KOPT-K1 (cell line): ENCODE results near the gene ANXA11.
A peak's percentile ranks its signal among the peaks of the same experiment; 100 is the strongest.
"Not testable (repeated sequence)": the region's sequence is repeated elsewhere in the genome, so short reads cannot be mapped to it uniquely, and the experiment has no call there.

ENCODE experiments used
- H3K27ac ChIP-seq: fragments of 200-600 bp; sonication (generic); 2 replicates; pipeline ENCODE4 v1.5.1; 2016; ENCODE audit warnings: antibody characterized with exemption, mild to moderate bottlenecking, low read depth, low read length; ENCODE audit not compliant: poor library complexity, severe bottlenecking
- H3K36me3 ChIP-seq: fragments of 200-600 bp; sonication (generic); 2 replicates; pipeline ENCODE4 v1.5.1; 2017; ENCODE audit warnings: antibody characterized with exemption, mild to moderate bottlenecking, low read length, moderate library complexity; ENCODE audit not compliant: insufficient read depth
- H3K9me3 ChIP-seq: fragments of 200-600 bp; sonication (generic); 2 replicates; pipeline ENCODE4 v1.5.1; 2017; ENCODE audit warnings: antibody characterized with exemption, low read length, mild to moderate bottlenecking; ENCODE audit not compliant: insufficient read depth, poor library complexity, severe bottlenecking

The ANXA11 gene

DNA sequence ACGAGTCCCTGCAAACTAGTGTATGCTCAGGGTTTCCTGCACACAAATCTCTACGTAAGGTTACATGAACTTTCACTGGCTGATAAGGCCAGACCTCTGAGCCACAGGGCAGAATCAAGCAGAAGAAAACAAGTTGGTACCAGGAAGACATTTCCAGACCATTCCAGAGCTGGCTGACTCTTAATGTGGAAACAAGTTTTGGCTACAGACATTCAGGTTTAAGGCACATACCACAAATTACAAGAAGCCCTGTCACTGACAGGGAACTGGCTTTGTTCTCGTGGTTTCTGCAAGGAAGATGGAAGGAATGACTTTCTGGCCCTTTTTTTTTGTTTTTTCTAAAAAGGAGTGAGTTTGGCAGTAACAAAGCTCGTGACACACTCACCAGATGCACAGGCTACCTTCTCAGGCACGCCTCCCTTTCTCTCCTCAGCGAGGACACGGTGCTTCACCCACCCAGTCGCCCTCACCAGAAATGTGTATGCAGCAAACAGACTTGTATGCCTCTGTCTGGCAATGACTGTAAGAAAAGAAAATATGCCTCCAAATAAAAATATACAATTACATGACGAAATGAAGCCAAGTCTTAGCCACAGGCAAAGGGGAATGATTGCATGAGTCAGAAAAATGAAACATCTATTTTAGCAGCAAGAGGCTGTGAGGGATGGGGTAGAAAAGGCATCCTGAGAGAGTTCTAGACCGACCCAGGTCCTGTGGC lies 50.2 kb downstream of the ANXA11 start:
- no peaks in the 10 kb centered on the region for H3K9me3 ChIP-seq
- H3K36me3 ChIP-seq = peaks cover 99% of the 10 kb centered on the region
- no peak overlapping the region for H3K27ac ChIP-seq

DNA sequence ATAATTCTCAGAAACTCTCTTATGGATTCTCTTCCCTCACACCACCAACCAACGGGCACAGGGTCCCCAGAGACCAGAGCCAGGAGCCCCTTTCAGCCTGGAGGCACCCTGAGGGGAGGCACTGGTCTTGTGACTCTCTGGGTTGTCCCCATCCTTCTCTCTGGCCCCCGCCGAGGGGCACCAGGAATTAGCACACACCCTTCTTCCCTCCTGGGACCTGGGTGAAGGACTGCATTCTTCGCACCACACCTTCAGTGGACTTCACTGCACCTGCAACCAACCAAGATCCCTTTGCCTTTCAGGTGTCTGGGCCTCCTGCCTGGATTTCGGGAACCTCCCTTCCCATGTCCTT lies 50.7 kb downstream of the ANXA11 start:
- no peak overlapping the region for H3K27ac ChIP-seq
- peaks cover 99% of the 10 kb centered on the region for H3K36me3 ChIP-seq

DNA sequence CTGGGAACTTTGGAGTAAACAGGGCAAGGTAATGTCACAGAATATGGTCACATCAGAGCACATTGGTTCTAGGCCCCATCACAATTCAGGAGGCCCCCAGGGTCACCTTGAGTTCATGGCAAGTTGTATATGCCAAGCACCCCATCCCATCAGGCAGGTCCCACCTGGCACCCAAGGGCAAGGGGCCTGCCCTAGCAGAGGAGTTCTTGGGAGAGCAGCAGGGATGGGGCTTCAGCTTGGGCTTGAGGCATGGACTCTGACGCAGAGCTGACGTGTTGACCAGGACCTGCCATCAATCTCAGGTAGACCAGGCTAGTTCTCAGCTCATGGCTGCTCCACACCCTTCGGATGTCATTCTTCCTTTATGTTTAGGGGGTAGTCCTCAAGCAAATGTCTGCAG lies 51.9 kb downstream of the ANXA11 start:
- H3K9me3 ChIP-seq = no peaks in the 10 kb centered on the region
- no peak overlapping the region for H3K27ac ChIP-seq

More for the DNA sequence above, 50.7 kb downstream of the ANXA11 start:
- no peaks in the 10 kb centered on the region for H3K9me3 ChIP-seq

DNA sequence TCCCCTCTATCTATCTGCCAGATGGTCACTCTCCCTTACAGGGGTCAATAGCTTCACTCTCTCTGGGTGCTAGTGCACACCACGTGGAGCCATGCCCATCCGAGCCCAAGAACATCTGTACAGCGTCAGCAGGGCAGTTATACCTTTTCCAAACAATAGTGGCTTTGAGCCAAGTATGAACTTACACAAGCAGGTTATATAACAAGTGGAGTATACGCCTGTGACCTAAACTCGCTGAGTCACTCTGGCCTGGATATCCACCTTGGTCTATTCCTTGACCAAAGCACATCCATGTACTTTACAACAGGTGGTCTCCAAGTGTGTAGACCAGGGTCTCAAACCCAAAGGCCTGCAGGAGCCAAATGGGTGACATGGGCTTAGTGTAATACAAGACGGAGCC lies 52.5 kb downstream of the ANXA11 start:
- Histone ChIP-seq H3K27ac (no peak overlapping the region), H3K9me3 (no peaks in the 10 kb centered on the region), H3K36me3 (peaks cover 97% of the 10 kb centered on the region)

More for the DNA sequence above, 51.9 kb downstream of the ANXA11 start:
- H3K36me3 ChIP-seq = peaks cover 97% of the 10 kb centered on the region

DNA sequence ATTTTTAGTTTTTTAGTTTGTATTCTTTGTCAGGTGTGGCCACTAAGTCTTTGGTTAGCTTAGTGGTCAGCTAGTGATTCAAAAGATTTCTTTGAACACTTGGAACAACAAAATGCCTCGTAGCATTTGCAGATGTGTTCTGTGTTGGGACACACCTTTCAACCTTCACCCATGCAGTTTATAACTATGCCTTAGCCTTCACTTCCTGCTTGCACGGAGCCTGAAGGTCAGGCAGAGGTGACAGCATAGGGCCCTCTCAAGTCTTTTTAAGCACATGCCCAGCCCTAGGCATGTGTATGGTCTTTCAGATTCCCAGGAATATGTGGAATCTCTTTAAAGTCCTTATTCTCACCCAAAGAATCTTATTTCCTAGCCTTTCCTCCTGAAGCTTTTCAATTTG lies 55.2 kb downstream of the ANXA11 start:
- H3K27ac ChIP-seq = no peak overlapping the region
- no peaks in the 10 kb centered on the region for H3K9me3 ChIP-seq
- H3K36me3 ChIP-seq = peaks cover 74% of the 10 kb centered on the region

DNA sequence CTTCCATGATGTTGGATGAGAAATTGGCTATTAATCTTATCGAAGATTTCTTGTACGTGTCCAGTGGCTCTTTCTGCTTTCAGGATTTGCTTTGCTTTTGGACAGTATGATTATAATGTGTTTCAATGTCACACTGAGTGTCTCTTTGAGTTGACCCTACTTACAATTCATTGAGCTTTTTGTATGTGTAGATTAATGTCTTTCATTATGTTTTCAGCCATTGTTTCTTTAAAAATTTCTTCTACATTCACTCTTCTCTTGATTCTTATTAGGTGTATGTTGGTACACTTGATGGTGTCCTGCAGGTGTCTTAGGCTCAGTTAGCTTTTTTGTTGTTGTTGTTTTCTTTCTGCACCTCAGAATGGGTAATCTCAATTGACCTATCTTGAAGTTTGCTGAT lies 56.2 kb downstream of the ANXA11 start:
- Histone ChIP-seq H3K9me3 (no peaks in the 10 kb centered on the region), H3K36me3 (peaks cover 63% of the 10 kb centered on the region), H3K27ac (no peak overlapping the region)

DNA sequence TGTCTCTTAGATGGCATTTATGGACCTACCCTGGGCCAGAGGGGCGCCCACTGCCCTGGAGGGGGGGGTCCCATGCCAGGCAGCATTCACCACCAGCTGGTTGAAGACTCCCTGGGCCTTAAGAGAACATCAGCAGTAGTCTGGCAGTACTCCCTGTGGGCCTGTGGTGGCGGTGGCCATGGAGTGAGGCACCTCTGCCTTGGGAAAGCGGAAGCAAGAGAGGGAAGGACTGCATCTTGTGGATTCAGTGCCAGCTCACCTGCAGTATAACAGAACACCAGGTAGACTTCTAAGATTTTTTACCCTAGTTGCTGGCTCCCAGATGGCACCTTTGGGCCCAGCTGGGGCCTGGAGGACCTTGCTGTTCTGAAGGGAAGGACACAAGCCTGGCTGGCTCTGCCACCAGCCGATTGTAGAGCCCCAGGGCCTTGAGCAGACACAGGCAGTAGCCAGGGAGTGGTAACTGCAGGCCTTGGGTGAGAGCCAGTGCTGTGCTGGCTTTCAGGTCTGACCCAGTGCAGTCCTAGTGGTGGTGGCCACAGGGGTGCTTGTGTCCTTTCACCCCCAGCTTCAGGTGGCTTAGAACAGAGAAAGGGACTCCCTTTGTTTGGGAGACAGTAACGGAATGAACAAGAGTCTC lies 57.1 kb downstream of the ANXA11 start:
- H3K27ac ChIP-seq = no peak overlapping the region
- H3K36me3 ChIP-seq = peaks cover 56% of the 10 kb centered on the region

DNA sequence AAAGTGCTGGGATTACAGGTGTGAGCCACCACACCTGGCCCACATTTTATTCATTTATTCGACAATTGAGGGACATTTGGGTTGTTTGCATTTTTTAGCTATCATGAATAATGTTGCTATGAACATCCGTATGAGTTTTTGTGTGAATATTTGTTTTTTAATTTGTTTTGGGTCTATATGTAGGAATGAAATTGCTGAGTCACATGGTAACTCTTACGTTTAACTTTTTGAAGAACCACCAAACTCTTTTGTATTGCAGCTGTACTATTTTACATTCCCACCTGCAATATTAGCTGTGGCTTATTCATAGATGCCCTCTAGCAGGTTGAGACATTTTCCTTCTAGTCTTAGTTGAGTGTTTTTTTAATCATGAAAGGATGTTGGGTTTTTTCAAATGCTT lies 58.4 kb downstream of the ANXA11 start:
- Histone ChIP-seq H3K36me3 (peaks cover 43% of the 10 kb centered on the region), H3K9me3 (no peaks in the 10 kb centered on the region), H3K27ac (no peak overlapping the region)

More for the DNA sequence above, 57.1 kb downstream of the ANXA11 start:
- H3K9me3 ChIP-seq = no peaks in the 10 kb centered on the region

DNA sequence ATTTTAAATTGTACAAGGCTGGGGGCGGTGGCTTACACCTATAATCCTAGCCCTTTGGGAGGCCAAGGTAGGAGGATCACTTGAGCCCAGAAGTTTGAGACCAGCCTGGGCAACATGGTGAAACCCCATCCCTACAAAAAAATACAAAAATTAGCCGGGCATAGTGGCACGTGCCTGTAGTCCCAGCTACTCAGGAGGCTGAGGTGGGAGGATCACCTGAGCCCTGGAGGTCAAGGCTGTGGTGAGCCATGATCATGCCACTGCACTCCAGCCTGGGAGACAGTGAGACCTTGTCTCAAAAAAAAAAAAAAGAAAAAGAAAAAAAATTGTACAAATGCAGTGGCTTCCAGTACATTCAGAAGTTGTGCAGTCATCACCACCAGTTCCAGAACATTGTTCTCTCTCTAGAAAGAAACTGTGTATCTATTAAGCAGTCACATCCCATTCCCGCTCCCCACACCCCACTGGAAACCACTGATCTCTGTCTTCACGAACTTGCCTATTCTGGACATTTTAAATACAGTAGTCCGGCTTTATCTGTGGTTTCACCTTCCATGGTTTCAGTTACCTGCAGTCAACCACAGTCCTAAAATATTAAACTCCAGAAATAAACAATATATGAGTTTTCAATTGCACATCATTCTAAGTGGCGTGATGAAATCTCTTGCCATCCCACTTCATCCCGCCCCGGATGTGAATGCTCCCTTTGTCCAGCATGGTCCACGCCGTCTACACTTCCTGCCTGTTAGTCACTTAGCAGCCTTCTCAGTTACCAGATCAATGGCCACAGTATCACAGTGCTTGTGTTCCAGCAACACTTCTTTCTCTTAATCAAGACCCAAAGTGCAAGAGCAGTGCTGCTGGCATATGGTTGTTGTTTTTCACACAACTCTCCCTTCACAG lies 59.7 kb downstream of the ANXA11 start:
- H3K36me3 ChIP-seq = peaks cover 30% of the 10 kb centered on the region
- H3K9me3 ChIP-seq, H3K27ac ChIP-seq: not testable (repeated sequence)

DNA sequence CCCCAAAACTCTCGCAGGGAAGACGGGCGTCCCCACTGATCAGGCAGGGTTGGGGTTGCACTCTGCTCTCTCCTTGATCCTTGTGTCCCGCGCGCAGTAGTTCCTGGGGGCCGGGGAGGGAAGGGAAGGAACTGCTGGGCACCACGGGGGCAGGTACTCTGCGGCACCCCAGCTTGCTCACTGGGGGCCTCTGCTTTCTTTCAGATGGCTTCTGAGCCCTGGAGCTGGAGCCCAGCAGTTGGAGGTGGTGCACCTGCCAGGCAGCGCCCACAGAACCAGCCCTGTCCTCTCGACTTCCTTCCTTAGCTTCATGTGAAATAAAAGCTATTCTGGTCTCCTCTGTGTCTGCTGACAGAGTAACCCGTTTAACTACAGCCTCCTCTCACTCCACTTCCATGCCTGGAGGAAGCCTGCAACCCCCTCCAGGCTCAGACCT lies 60.6 kb downstream of the ANXA11 start:
- peak overlapping the region; percentile 44 for H3K27ac ChIP-seq
- peaks cover 21% of the 10 kb centered on the region for H3K36me3 ChIP-seq
- H3K9me3 ChIP-seq = no peaks in the 10 kb centered on the region

DNA sequence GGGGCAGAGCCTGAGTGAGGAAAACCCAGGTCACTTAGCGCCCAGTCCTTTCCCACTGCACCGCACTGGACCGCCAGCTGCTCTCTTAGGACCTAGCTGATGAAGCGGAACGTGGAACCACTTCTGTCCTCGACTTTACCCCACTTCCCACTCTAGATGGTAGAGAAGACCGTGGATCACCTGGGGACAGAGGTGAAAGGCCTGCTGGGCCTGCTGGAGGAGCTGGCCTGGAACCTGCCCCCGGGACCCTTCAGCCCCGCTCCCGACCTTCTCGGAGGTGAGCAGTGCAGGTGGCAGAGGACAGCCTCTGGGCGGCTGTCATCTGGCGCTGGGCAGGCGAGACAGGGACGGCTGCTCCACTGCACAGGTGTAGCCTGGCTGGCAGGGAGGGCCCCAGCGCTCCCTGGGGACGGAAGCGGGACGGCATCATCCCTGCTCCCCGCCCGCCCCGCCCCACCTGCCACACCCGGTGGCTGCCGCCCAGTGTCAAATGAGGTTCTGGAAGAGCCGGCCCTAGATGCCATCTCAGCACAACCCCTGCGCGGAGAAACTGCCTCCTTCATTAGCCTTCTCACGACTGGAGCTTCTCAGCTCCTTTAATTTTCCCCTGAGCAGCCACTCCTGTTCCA lies 61.2 kb downstream of the ANXA11 start:
- H3K27ac ChIP-seq = peak overlapping the region; percentile 44

DNA sequence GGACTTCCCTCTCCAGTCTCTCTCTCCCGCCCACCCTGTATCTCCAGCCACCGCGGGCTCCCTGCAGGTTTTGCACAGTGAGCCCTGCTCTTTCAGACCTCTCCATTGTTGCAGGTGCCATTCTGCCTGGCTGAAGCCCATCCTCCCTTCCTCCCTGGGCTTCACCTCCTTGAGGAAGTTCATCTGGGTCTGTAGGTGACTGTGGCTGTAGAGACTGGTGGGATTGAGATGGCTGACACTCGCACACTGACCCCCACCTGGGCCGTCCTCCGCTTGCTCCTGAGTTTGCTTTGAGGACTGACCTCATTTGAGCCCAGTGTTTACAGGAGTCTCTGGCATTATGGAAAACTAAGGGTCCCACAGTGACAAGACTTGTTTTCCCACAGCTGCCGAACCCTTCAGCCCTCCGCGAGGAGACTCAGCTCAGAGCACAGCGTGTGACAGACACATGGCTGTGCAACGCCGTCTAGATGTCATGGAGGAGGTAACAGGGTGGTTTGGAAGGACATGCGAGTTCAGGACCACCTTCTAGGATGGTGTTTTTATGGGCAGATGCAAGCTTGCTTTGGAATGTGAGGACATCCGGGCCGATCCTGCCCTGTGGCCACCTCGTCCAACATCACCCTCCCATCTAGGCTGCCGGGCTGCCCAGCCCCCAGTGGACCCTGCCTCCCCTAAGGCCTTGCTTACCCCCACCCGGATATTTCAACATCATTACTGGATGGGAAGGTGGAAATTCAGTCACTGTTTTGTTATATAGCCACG lies 63.5 kb downstream of the ANXA11 start:
- no peak overlapping the region for H3K27ac ChIP-seq
- H3K9me3 ChIP-seq = no peaks in the 10 kb centered on the region
- no peaks in the 10 kb centered on the region for H3K36me3 ChIP-seq

More for the DNA sequence above, 61.2 kb downstream of the ANXA11 start:
- Histone ChIP-seq H3K9me3 (no peaks in the 10 kb centered on the region), H3K36me3 (peaks cover 15% of the 10 kb centered on the region)

DNA sequence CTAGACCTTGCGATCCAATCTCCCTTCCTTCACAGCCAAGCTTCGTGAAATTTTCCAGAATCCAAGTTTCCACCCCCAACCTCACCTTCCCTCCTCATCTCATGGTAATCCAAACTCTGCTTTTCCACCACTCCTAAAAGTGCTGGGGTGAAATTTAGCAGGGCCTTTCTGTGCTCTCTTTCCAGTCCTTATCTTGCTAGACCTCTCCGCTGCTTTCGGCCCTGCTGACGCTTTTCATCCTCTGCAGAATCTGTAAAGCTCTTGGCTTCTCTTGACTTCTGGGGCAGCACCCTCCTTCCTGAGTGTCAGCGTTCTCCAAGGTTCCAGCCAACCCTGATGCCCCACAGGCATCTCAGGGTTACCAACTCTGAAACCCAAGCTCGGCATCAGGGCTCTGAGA lies 65.1 kb downstream of the ANXA11 start:
- Histone ChIP-seq H3K36me3 (no peaks in the 10 kb centered on the region), H3K27ac (no peak overlapping the region), H3K9me3 (no peaks in the 10 kb centered on the region)

DNA sequence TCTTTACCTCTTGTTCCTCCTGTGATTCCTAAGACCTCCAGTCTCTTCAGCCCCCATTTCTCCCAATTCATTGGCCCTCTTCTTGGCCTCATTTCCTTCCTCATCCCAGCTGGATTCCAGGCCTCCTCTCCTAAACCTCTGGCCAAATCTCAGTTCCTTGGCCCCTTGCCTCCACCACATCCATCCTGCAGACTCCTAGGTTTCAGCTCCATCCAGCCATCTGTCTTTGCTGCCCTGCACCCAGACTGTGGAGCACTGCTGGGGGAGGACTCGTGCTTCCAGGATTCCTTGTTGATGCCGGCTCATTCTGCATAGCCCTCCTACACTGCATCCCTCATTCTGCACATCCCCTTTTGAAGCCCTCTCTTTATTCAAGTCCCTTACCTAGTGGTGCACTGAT lies 66.1 kb downstream of the ANXA11 start:
- Histone ChIP-seq H3K36me3 (no peaks in the 10 kb centered on the region), H3K27ac (no peak overlapping the region), H3K9me3 (no peaks in the 10 kb centered on the region)
